SHP77 treated with DMSO at 0.1 percent for 48 hours (cell line): Measurements from ENCODE around the gene USP25.

Experiments
- DNase-seq: peaks from one replicate; lab custom pipeline; 2025; lab: John Stamatoyannopoulos, UW

USP25 gene

DNA sequence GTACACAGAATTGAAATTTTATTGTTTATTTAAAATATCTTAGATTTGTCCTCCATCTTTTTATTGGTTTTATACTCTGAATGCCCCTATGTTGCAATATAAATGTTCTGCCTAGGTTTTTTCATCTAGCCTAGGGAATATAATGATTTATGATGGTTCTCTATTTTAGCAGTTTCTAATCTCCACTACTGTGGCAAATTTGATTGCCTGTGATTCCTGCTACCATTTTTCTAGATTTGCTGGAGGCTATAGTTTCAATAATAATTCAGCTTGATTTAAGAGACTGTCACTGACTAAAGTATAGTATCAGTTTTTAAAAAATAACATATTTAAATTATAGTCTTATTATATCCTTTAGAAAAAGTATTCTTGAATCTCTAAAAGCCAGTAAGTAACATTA, 90.5 kb downstream of the USP25 start:
- DNase-seq: no peak

DNA sequence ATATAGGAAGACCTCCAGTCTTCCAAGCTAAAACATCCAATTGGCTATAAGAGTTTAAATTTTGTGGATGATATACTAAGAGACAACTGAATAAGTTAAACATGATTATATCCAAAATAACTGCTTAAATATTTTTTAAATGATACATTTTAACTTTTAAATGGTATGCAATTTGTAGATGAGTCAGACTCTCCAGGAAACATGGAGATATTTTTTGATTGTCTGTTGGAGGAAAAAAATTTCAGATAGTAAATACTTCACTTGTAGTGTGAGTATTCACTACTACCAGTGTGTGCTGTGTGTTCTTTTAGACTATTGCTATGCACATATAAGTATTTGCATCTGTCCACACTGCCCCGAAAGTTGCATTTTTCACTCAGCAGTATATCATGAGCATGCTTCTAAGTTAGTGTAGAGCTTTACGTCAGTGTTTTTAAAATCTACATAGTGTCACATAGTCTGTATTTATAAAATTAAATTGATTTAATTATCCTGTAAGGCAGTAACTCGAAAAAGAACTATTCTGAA, 91.1 kb downstream of the USP25 start:
- DNase-seq: no peak

DNA sequence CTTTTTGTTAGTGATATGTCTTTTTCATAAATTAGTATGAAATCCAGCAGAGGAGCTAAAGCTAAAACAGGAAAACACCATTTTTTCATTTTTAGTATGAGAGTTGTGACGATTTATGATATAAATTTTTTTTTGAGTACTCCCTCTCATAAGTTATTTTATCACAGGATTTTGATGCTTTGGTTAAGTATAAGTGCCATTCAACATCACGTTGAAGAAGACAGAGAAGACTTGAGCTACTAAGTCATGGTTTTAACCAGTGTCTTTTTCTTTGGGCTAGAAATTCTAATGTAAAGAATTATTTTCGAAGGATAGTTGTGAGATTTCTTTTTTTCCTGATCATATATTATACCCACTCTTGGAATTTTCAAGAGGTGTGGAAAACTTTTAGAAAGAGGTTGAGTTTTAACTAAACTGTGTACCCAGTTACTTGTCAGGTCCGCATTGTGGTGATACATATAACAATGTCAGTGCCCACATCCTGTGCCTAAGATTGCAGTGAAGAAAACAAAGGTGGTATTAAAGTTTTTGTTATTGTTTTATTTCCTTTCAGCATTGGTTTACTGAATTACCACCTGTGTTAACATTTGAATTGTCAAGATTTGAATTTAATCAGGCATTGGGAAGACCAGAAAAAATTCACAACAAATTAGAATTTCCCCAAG, 93.8 kb downstream of the USP25 start:
- no peak for DNase-seq

DNA sequence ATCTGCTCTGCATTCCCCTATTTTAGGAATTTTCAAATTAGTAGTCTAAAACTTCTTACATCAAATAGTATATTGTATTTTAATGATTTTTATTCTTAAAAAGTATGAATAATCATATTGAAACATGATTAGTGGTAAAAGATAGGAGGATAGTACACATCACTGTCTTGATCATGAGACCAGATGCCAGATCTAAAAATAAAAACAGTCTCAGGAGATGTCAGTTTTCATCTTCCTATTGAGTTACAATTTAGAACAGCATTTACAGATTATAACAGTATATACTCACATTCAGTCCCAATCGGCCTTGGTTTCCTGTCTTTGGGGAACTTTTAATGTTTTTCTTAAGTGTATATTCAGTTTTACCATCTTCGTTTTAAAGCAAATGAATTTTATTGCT, 95.9 kb downstream of the USP25 start:
- no peak for DNase-seq

DNA sequence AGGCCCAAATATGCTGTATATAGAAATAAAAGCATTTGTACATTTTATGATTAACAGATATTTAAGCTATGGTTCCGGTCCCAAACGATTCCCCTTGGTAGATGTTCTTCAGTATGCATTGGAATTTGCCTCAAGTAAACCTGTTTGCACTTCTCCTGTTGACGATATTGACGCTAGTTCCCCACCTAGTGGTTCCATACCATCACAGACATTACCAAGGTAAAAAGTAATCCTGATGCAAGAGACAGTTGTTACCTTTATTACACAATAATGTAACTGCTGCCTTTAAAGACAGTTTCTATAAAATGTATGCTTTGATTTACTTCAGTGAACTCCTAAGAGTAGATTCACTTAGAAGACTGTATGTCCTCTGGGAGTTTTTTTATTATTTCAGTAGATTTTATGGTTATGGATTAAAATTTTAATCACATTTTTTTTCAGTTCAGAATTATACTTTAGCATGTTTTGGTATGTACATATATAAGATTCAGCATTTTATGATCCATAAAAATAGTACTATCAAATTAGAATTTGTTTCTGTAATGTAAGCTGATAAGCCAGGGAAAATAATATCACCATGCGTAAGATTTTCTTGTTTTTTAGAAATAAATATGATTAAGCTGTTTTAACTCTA, 96.5 kb downstream of the USP25 start:
- DNase-seq: no peak

DNA sequence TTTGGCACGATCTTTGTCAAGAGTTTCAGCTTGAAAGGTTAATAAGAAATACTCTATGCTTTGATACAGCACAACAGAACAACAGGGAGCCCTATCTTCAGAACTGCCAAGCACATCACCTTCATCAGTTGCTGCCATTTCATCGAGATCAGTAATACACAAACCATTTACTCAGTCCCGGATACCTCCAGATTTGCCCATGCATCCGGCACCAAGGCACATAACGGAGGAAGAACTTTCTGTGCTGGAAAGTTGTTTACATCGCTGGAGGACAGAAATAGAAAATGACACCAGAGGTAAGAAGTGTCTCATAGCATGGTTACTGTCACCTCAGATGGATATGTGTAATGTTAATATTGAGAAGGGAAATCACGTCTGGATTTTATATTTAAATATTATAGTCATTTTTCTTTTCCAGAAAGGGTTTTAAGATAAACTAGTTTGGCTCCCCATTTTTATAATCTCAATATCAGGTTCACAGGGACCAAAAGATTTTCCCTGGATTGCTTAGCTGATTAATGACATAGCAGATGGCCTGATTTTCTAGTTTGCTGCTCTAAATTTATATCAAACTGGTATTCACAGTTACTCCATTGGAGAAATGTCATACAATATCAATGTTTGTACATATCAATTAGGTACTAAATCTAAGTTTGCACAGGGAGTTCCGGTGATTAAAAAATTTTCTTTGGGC, 97.3 kb downstream of the USP25 start:
- DNase-seq: no peak

DNA sequence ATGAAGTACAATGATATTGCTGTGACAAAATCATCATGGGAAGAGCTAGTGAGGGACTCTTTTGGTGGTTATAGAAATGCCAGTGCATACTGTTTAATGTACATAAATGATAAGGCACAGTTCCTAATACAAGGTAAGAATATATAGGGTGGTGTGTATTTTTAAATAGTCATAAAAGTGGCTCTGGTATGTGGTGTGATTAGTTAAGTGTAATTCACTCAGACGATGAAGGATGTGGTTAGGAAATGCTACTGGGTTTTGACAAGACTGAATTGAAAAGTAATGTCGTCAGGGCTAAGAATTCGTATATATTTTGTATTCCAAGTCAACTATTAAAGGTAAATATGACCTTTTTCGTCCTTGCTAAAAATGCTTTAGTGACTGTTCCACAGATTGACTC, 101.7 kb downstream of the USP25 start:
- no peak for DNase-seq

DNA sequence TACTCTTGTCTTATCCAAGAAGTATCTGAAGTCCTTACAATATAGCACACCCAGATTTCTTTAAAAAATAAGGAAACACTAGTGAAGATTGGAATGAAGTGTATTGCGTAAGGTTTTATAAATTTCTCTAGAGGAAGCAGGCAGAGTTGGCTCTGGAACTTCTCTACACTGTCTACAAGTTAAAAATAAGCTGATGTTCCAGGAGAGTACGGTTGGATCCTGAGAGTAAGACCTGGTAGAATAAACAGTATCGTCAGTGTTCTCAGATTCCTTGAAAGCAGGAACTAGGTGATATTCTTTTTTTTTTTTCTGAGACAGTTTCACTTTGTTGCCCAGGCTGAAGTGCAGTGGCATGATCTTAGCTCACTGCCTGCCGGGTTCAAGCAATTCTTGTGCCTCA, 107.9 kb downstream of the USP25 start:
- no peak for DNase-seq

DNA sequence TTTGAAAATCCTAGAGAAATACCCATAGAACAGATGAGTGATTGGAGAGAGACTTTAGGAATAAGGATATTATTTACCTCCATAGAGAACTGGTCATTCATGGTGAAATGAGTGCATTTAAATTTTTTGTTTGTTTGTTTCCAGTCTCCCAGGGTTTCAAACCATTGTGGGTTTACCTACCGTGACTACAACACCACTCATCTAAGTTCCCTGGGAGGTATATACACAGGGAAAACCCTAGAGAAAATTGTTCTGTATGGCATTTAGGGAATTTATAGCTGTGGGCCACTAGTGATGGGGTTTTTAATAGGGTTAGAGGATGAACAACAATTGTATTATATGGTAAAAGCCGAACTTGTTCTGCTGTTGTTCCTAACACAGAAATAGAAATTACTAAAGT, 109.2 kb downstream of the USP25 start:
- no peak for DNase-seq

DNA sequence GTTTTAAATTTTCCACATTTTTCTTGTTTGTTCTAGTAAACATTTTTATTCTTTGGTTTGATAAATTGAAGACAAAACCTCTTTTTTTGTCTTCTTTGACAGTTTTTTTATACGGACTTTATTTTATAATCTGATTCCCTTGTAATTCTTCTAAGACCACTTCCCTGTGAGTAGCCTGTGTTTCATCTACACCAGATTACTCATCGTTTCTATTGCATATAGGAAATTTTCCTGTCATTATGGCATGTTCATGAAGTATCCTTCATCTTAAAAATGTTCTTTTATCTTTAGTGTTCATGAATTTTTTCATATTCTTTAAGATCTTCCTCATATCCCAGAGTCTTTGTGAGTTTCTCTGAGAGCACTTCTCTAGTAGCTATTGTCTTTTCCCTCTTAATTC, 109.8 kb downstream of the USP25 start:
- no peak for DNase-seq

DNA sequence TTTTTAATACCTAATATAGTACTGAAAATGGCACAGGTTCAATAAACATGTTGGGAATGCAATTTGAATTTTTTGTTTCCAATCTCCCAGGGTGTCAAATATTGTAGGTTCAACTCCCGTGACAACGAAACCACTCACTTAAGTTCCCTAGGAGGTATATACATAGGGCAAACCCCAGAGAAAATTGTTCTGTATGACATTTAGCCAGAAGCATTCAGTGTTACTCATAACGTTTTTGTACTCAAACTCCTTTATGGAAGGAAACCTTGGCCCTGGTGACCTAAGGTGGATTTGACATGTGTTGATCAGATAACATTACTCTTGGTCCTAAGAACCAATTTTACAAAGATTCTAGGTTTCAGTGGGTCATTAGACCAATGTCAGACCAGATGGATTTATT, 110.6 kb downstream of the USP25 start:
- DNase-seq: no peak

DNA sequence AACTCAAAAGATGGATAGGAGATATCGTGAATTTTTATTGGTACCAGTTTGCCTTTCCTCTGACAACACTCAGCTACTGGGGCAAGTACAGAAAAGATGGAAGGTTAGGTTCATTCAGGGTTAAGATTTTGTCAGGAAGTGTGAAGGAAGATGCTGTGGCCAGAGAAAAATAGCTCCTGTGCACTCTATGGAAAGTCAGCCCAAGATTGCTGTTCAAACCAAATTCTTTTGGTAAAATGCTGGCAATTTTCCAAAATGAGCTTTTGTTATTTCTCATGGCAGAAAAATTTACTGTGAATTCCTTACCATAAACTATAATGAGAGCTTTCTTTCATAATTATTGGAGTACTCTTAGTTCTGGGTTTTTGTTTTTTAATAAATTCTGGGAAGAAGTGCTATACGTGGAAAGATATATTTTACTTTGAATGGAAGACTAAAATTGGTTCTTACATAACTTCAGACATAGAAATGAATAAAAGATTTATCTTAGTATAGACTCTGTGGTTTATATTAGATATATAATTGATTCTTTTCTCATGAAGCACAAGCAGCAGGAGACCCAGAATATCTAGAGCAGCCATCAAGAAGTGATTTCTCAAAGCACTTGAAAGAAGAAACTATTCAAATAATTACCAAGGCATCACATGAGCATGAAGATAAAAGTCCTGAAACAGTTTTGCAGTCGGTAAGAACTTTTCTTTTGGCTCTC, 112.2 kb downstream of the USP25 start:
- no peak for DNase-seq

DNA sequence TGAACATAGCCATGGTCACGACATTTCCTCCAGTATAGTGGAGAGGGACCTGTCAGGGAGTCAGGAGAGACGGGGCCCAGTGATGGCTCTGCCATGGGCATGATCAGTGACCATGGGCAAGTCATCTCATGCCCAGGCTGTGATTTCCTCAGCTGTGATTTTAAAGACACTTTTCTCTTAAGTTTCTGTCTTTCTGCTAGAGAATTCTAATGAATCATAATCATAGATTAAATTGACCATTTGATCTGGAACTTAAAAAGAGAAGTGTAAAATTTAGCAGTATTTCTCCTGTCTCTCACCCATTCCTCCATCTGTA, 112.7 kb downstream of the USP25 start:
- DNase-seq: no peak

DNA sequence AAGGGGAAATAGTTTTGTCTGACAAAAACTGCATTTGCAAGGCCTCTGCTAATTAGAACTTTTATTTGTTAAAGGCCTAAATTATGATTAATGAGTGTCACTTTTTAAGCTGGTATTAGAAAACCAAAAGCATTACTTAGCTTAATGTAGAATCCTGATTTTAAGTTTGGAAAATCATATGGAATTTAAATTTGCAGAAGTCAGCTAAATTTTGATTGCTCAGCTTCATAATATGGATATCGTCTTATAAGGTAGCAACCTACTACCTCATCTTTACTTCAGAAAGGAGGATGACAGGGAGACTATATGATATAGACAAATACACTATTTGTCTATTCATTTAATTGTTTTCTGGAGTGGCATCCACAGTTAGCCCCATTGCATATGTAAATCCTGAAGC, 114.0 kb downstream of the USP25 start:
- no peak for DNase-seq

DNA sequence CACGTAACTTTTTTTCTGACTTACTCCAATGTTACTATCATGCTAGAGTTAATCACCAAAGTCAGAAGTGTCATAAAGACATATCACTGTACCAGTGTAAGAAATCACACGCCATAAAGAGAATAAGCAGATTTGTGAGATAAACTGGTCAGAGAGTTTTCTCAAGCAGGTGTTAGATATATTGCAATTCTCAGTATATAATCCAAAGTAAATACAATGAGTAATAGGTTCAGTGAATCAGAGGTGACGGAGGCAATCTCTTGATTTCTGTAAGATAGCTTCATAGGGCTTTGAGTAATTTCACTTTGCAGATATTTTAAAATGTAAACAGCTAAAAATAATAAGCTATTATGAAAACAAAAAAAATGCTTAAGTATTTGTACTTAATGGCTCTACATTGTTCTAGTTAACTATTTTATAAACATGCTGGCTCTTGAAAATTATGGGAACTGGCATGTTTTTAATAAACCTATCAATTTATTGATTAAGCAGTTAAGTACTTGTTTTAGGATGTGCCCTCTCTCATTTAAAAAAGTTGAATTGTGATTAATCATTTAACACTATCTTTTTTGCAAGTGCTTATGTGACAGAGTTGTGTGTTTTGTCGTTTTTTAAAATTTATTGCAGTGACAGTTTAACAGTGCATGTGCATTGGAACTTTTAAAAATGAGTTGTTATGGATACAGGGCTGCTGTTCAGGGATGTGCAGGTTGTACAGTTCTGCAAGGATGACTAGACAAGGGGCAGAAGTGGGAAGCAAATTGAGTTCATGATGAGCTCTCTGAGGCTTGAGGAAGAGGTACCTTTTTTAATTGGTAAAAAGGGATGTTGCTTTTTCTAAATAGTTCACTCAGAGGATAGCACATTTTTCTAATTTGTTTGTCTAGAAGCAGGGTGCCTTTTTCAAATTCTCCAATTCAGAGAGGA, 119.1 kb downstream of the USP25 start:
- no peak for DNase-seq

DNA sequence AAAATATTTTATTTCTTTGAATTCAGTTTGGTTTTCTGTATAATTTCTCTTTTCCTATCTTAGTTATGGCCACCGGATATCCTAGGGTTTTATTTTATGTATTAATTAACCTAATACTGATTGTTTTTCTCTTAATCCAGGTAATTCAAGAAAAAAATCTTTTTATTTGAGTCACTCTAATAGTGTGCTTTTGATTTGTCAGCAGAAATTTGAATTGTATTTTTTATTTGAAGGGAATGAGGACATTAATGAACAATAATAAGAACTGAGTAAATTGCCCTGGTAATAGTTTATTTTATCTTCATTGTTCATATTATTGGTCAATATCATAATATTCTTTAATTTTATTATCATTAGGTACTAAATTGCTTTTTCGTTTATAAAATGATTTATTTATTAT, 120.1 kb downstream of the USP25 start:
- no peak for DNase-seq

DNA sequence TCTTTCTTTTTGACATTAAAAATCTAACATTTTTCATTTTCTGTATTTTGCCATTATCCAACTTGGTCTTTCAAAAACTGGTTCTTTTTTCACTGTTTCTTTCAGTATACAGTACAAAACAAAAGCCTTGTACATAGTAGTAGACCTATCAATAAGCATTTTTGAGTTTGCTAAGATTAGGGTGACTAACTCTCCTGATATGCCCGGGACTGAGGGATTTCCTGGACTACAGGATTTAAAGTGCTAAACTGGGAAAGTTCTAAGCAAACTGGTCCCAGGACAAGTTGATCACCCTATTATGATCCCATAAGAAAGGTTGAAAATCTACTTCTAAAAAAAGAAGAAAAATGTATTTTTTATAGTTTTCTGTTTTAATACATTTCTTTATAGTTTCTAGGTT, 120.9 kb downstream of the USP25 start:
- DNase-seq: no peak

DNA sequence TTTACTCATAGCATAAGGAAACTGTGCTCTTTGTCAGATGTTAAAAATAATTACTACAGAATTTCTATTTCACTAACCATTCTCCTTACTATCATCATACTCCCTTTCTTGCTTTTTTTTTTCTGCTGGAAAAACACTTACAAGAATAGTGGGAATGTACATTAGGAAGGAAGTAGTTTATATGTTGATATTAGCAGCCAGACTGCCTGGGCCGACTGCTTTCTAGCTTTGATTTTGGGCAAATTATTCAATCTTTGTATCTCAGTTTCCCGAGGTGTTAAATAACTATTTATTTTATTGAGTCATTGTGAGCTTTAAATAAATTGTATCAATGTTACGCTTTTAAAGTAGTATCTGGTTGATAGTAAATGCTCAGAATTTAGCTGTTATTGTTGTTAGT, 122.4 kb downstream of the USP25 start:
- no peak for DNase-seq

DNA sequence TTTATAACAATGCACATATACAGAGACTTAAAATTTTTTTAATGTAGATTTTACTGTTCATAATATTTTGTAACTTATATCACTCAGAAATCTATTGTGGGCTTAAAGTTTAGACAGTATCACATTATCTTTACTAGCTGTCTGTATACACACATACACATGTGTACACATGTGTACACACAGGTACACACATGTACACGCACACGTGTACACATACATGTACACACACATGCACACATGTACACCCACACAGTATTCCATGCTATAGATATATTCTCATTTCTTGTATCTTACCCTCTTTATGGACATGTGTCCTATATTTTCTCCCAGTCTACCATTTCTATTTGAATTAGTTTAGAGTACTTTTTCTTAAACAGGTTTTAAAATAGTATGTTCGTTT, 123.3 kb downstream of the USP25 start:
- DNase-seq: no peak

DNA sequence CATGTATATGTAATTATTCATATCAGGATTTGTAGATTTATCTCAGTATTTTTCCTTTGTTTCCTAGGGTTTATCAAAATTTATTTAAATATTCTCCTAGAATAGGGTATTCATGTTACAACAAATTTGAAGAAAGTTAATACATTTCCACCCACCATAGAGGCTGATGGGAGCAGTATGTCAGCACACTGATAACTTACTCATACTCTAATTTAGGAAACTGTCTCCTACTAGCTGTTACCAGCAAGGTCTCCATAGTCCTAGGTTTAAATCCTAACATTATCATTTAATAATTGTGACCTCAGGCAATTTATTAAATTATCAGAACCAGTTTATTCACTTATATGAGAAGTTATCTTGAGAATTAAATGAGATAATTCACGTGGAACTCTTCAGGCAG, 127.0 kb downstream of the USP25 start:
- no peak for DNase-seq

DNA sequence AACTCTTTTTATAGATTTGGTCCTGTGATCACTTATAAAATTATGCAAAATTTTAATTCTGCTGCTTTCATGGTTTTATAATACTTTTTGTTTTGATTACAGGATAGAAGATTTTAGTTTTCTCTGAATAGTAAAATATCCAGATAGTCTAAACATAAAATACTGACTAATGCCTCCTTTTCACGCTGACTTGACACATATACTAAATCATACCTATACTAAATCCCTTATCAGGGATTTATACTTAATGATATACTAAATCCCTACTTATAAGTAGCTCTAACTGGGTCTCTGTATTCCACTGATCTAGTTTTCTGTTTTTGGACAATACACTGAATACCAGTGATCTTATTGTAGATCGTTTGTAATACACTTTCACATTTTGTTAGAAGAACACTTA, 128.0 kb downstream of the USP25 start:
- no peak for DNase-seq

DNA sequence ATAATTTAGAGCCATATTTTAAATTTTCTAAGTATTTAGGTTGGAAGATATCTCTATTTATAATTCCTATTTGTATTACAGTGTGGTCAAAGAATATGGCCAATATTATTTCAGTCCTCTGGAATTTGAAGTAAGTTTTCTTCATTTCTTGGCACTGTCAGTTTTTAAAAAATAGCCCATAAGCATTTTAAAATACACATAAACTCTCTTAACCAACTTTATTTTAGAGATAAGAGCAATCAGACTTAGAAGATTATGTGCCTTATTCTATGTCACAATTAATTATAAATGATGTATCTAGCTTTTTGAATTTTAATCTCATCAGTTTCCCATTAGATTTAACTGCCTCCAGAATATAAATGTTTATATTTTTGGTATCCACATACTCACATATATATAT, 130.8 kb downstream of the USP25 start:
- no peak for DNase-seq
